Common myeloid progenitor, CD34-positive (primary cell): ENCODE measurements around the gene KANSL3. TPM values are rescaled to one million over a fixed set of nuclear protein-coding genes. Genes with fewer than 3 reads are reported as not detected.

Experiments
- CTCF ChIA-PET: fragments of 350-600 bp; sonication (Branson Sonifier 250); formaldehyde crosslinking; loops from one replicate; lab custom pipeline; 2021; ENCODE audit warnings: antibody characterized with exemption; lab: Charles Lee
- POLR2A ChIA-PET: fragments of 350-600 bp; sonication (Branson Sonifier 250); formaldehyde crosslinking; loops from one replicate; lab custom pipeline; 2021; ENCODE audit warnings: antibody characterized with exemption; lab: Charles Lee
- DNase-seq, 3 donors: peaks; one replicate each; pipeline versions ENCODE4 v3.0.0 to v3.0.0-alpha.2; 2013
- H3K27ac ChIP-seq, 2 experiments: 1 replicate in 1 of 2; 2 replicates in 1 of 2; pipeline ENCODE4 v1.7.0; 2013; ENCODE audit warnings: inconsistent platforms in 2 of 2, low read length in 2 of 2, mild to moderate bottlenecking in 2 of 2, low read depth in 1 of 2, moderate library complexity in 1 of 2; ENCODE audit not compliant: severe bottlenecking in 2 of 2, insufficient read depth in 1 of 2, poor library complexity in 1 of 2
- H3K27me3 ChIP-seq, 5 experiments: replicated peaks in 2 of 5; 1 replicate in 3 of 5; 2 replicates in 2 of 5; pipeline versions ENCODE4 v1.6.1 to v1.7.0; 2013; ENCODE audit warnings: low read length in 4 of 5, mild to moderate bottlenecking in 2 of 5, moderate library complexity in 2 of 5, inconsistent platforms in 1 of 5; ENCODE audit not compliant: insufficient read depth in 5 of 5, control insufficient read depth in 4 of 5
- H3K36me3 ChIP-seq, 4 experiments: 1 replicate in 2 of 4; 2 replicates in 2 of 4; pipeline versions ENCODE4 v1.6.1 to v1.7.0; 2013; ENCODE audit warnings: low read length in 3 of 4, control low read depth in 1 of 4, mild to moderate bottlenecking in 1 of 4; ENCODE audit not compliant: control insufficient read depth in 4 of 4, insufficient read depth in 4 of 4
- H3K4me1 ChIP-seq, 4 experiments: 1 replicate in 3 of 4; 2 replicates in 1 of 4; pipeline versions ENCODE4 v1.6.1 to v1.7.1; 2013; ENCODE audit warnings: low read length in 3 of 4, mild to moderate bottlenecking in 3 of 4, control low read depth in 1 of 4, inconsistent platforms in 1 of 4, moderate library complexity in 1 of 4; ENCODE audit not compliant: control insufficient read depth in 4 of 4, insufficient read depth in 4 of 4; ENCODE audit errors: control extremely low read depth in 1 of 4
- H3K4me3 ChIP-seq, 7 experiments: 1 replicate in 4 of 7; 2 replicates in 3 of 7; pipeline versions ENCODE4 v1.5.1 to v1.7.0; 2013; ENCODE audit warnings: mild to moderate bottlenecking in 7 of 7, low read length in 6 of 7, moderate library complexity in 6 of 7, inconsistent platforms in 2 of 7, low read depth in 2 of 7, control low read depth in 1 of 7; ENCODE audit not compliant: insufficient read depth in 4 of 7, control insufficient read depth in 1 of 7; ENCODE audit errors: extremely low read depth in 1 of 7
- H3K9me3 ChIP-seq, 5 experiments: 1 replicate in 4 of 5; 2 replicates in 1 of 5; pipeline versions ENCODE4 v1.6.1 to v1.7.1; 2013; ENCODE audit warnings: low read length in 4 of 5, mild to moderate bottlenecking in 2 of 5, inconsistent platforms in 1 of 5, low read depth in 1 of 5, moderate library complexity in 1 of 5; ENCODE audit not compliant: control insufficient read depth in 4 of 5, insufficient read depth in 2 of 5; ENCODE audit errors: control extremely low read depth in 1 of 5
- WGBS: methylation state at CpG from one replicate; pipeline ENCODE4 v1.1.5; 2013; ENCODE audit not compliant: insufficient coverage; 5-methylcytosine and 5-hydroxymethylcytosine counted together
- polyA plus RNA-seq: library from polyadenylated mRNA; unstranded; fragments of 120-200 nt; gene quantifications from one replicate; pipeline ENCODE4 v1.2.1, GENCODE V29; 2013

KANSL3 gene
- polyA plus RNA-seq: 40.8 TPM

- Histone ChIP-seq H3K9me3 (no peaks in the 10 kb centered on the region), H3K27me3 (no peaks in the 10 kb centered on the region), H3K4me1 (peaks cover 6 to 28% (median 19%) of the 10 kb centered on the region in 4 experiments), H3K36me3 (peaks cover 0 to 17% (median 7%) of the 10 kb centered on the region in 4 experiments), H3K4me3 (peak within 1 kb of the TSS; percentile 55 to 95 (median 88)), H3K27ac (peak within 1 kb of the TSS; percentile 46 to 87)
- POLR2A ChIA-PET: interaction anchor here (0.5 to 1.7 kb wide), 6 partner anchors 15 to 91 kb away, joined by 3 to 6 read pairs (median 3); no protein-coding TSS in a partner anchor
- CTCF ChIA-PET: interaction anchor here (1.2 to 2.0 kb wide), 5 partner anchors 9 to 162 kb away, joined by 3 to 10 read pairs (median 3); no protein-coding TSS in a partner anchor
- 8% methylated on average over 57 of the region's 67 CpGs for WGBS
- DNase-seq: peak; percentile 92 to 96 (median 96)
Measured at GRCh38 chr2:96638144-96639121, at the start of gene KANSL3. KANSL3 (minus strand) TSS chr2:96638312; CDS start chr2:96637135, 1,177 bp downstream.

GRCh38 chr2:96687266-96687665, 49.2 kb upstream of the KANSL3 start:
- CTCF ChIA-PET: no interaction called here
- Histone ChIP-seq H3K27me3 (no peaks in the 10 kb centered on the region), H3K36me3 (no peaks in the 10 kb centered on the region), H3K9me3 (no peaks in the 10 kb centered on the region), H3K27ac (no peak overlapping the region), H3K4me1 (peaks cover 0 to 2% (median 0%) of the 10 kb centered on the region in 4 experiments), H3K4me3 (no peak overlapping the region)
- no peak for DNase-seq
- WGBS: 100% methylated on average over 2 of the region's 3 CpGs
- POLR2A ChIA-PET: no interaction called here

- ChIA-PET POLR2A (no interaction called here), CTCF (no interaction called here)
- Histone ChIP-seq H3K27me3 (no peaks in the 10 kb centered on the region), H3K36me3 (no peaks in the 10 kb centered on the region), H3K27ac (no peak overlapping the region), H3K9me3 (no peaks in the 10 kb centered on the region), H3K4me3 (no peak overlapping the region), H3K4me1 (peaks cover 0 to 2% (median 0%) of the 10 kb centered on the region in 4 experiments)
- 73% methylated on average over 18 of the region's 19 CpGs for WGBS
- no peak for DNase-seq
Measured at GRCh38 chr2:96685577-96686459, 47.7 kb upstream of the KANSL3 start.

GRCh38 chr2:96684883-96685576, 46.9 kb upstream of the KANSL3 start:
- H3K27me3 ChIP-seq: no peaks in the 10 kb centered on the region
- WGBS: 98% methylated on average over 9 of the region's 16 CpGs
- CTCF ChIA-PET: no interaction called here

GRCh38 chr2:96683972-96684820, 46.1 kb upstream of the KANSL3 start:
- H3K27me3 ChIP-seq: no peaks in the 10 kb centered on the region
- peaks cover 0 to 2% (median 0%) of the 10 kb centered on the region in 4 experiments for H3K4me1 ChIP-seq
- no peak overlapping the region for H3K4me3 ChIP-seq
- H3K27ac ChIP-seq: no peak overlapping the region
- DNase-seq: no peak
- H3K9me3 ChIP-seq: no peaks in the 10 kb centered on the region
- ChIA-PET POLR2A (no interaction called here), CTCF (no interaction called here)
- H3K36me3 ChIP-seq: no peaks in the 10 kb centered on the region
- WGBS: 98% methylated on average over 9 of the region's 13 CpGs

More at GRCh38 chr2:96684883-96685576, 46.9 kb upstream of the KANSL3 start:
- H3K36me3 ChIP-seq: no peaks in the 10 kb centered on the region
- H3K4me3 ChIP-seq: no peak overlapping the region
- no peaks in the 10 kb centered on the region for H3K9me3 ChIP-seq
- DNase-seq: no peak
- peaks cover 0 to 2% (median 0%) of the 10 kb centered on the region in 4 experiments for H3K4me1 ChIP-seq
- H3K27ac ChIP-seq: no peak overlapping the region
- POLR2A ChIA-PET: no interaction called here

- POLR2A ChIA-PET: no interaction called here
- Histone ChIP-seq H3K4me1 (peaks cover 0 to under 1% (median 0%) of the 10 kb centered on the region in 4 experiments), H3K27ac (no peak overlapping the region), H3K9me3 (no peaks in the 10 kb centered on the region), H3K36me3 (no peaks in the 10 kb centered on the region), H3K4me3 (no peak overlapping the region), H3K27me3 (no peaks in the 10 kb centered on the region)
- WGBS: 96% methylated on average over 3 of the region's 5 CpGs
- CTCF ChIA-PET: no interaction called here
- no peak for DNase-seq
Measured at GRCh38 chr2:96683307-96683706, 45.2 kb upstream of the KANSL3 start.
